GM23248 (cell line): ENCODE data around the gene TXN2.

Experiments used
- EZH2 ChIP-seq: fragments of 200-600 bp; sonication (generic); IDR thresholded peaks from 2 replicates; pipeline ENCODE4 v1.6.1; 2018; ENCODE audit warnings: antibody characterized with exemption, mild to moderate bottlenecking; ENCODE audit not compliant: insufficient read depth, poor library complexity, severe bottlenecking
- EZH2phosphoT487 ChIP-seq: fragments of 200-600 bp; sonication (generic); IDR thresholded peaks from 2 replicates; pipeline ENCODE4 v1.6.1; 2018; ENCODE audit warnings: antibody characterized with exemption, moderate library complexity, mild to moderate bottlenecking, low read depth; ENCODE audit not compliant: insufficient read depth

GRCh38 chr22:36506637-36507517 is 25.4 kb upstream of the TXN2 start, which contains the start of gene FOXRED2:
- TF ChIP-seq EZH2 (no peak), EZH2phosphoT487 (no peak)
